WTC11 (cell line): ENCODE measurements around the gene OVCA2. TPM values are rescaled to one million over a fixed set of nuclear protein-coding genes. Genes with fewer than 3 reads are reported as not detected.

Experiments
- ATAC-seq: fragments of 200-7000 bp; cut with Tn5 transposase; 2 replicates; pipeline ENCODE4 v1.10.0; 2021; ENCODE audit warnings: mild to moderate bottlenecking, moderate library complexity
- CTCF ChIA-PET: fragments of 300-600 bp; sonication (Branson Sonifier 250); formaldehyde crosslinking; loops from one replicate; lab custom pipeline; 2021; ENCODE audit warnings: antibody characterized with exemption; lab: Charles Lee
- POLR2A ChIA-PET: fragments of 350-600 bp; sonication (Branson Sonifier 250); formaldehyde crosslinking; loops from one replicate; lab custom pipeline; 2021; ENCODE audit warnings: antibody characterized with exemption; lab: Charles Lee
- DNase-seq: peaks from one replicate; pipeline ENCODE4 v3.0.0; 2021; ENCODE audit warnings: low spot score
- H3K27ac Mint-ChIP-seq: 2 replicates; pipeline ENCODE4 v1.8.0; 2021; ENCODE audit warnings: mixed read lengths
- H3K27me3 Mint-ChIP-seq: 2 replicates; pipeline ENCODE4 v1.8.0; 2021; ENCODE audit warnings: low read depth, mild to moderate bottlenecking, moderate library complexity, mixed read lengths
- H3K36me3 Mint-ChIP-seq: 2 replicates; pipeline ENCODE4 v1.8.0; 2021; ENCODE audit warnings: mixed read lengths
- H3K4me1 Mint-ChIP-seq: 2 replicates; pipeline ENCODE4 v1.8.0; 2022; ENCODE audit warnings: mixed read lengths
- H3K4me3 Mint-ChIP-seq: 2 replicates; pipeline ENCODE4 v1.8.0; 2021; ENCODE audit warnings: mild to moderate bottlenecking, moderate library complexity, mixed read lengths
- H3K9me3 Mint-ChIP-seq: 2 replicates; pipeline ENCODE4 v1.8.0; 2021; ENCODE audit warnings: mixed read lengths
- CBFB ChIP-seq: sonication (generic); formaldehyde crosslinking; IDR thresholded peaks from 2 replicates; pipeline ENCODE4 v1.8.1; 2022; ENCODE audit warnings: mild to moderate bottlenecking, low read depth, missing genetic modification reagents
- E2F4 ChIP-seq: sonication (generic); formaldehyde crosslinking; IDR thresholded peaks from 2 replicates; pipeline ENCODE4 v1.8.1; 2022; ENCODE audit warnings: low read depth, mild to moderate bottlenecking, moderate library complexity, missing genetic modification reagents, borderline replicate concordance
- E2F5 ChIP-seq: sonication (generic); formaldehyde crosslinking; IDR thresholded peaks from 2 replicates; pipeline ENCODE4 v1.8.1; 2022; ENCODE audit warnings: mild to moderate bottlenecking, moderate library complexity, missing genetic modification reagents
- ERG ChIP-seq: fragments of 250-450 bp; sonication (Bioruptor Pico); IDR thresholded peaks from 2 replicates; pipeline ENCODE4 v1.8.0; 2021; ENCODE audit warnings: mild to moderate bottlenecking
- ETV6 ChIP-seq: sonication (generic); formaldehyde crosslinking; IDR thresholded peaks from 2 replicates; pipeline ENCODE4 v1.8.1; 2022; ENCODE audit warnings: mild to moderate bottlenecking, missing genetic modification reagents
- FOXP4 ChIP-seq: sonication (generic); formaldehyde crosslinking; IDR thresholded peaks from 2 replicates; pipeline ENCODE4 v1.8.0; 2022; ENCODE audit warnings: mild to moderate bottlenecking, missing genetic modification reagents
- GABPB1 ChIP-seq: sonication (generic); formaldehyde crosslinking; IDR thresholded peaks from 2 replicates; pipeline ENCODE4 v1.8.1; 2023; ENCODE audit warnings: mild to moderate bottlenecking, missing genetic modification reagents
- HMGXB4 ChIP-seq: sonication (generic); formaldehyde crosslinking; IDR thresholded peaks from 2 replicates; pipeline ENCODE4 v1.8.1; 2023; ENCODE audit warnings: mild to moderate bottlenecking, moderate library complexity, missing genetic modification reagents
- IRF1 ChIP-seq: sonication (generic); formaldehyde crosslinking; IDR thresholded peaks from 2 replicates; pipeline ENCODE4 v1.8.0; 2023; ENCODE audit warnings: missing genetic modification reagents
- JUN ChIP-seq: sonication (generic); formaldehyde crosslinking; IDR thresholded peaks from 2 replicates; pipeline ENCODE4 v1.8.0; 2023; ENCODE audit warnings: mild to moderate bottlenecking, missing genetic modification reagents
- KAT7 ChIP-seq: sonication (generic); formaldehyde crosslinking; IDR thresholded peaks from 2 replicates; pipeline ENCODE4 v1.8.1; 2023; ENCODE audit warnings: missing genetic modification reagents, mild to moderate bottlenecking, borderline replicate concordance
- MAX ChIP-seq: sonication (generic); formaldehyde crosslinking; IDR thresholded peaks from 2 replicates; pipeline ENCODE4 v1.8.0; 2022; ENCODE audit warnings: mild to moderate bottlenecking, missing genetic modification reagents
- MYBL2 ChIP-seq: sonication (generic); formaldehyde crosslinking; IDR thresholded peaks from 2 replicates; pipeline ENCODE4 v1.8.1; 2023; ENCODE audit warnings: mild to moderate bottlenecking, moderate library complexity, missing genetic modification reagents
- SMAD3 ChIP-seq: sonication (generic); formaldehyde crosslinking; IDR thresholded peaks from 2 replicates; pipeline ENCODE4 v1.8.0; 2022; ENCODE audit warnings: missing genetic modification reagents, mild to moderate bottlenecking, borderline replicate concordance
- SOX15 ChIP-seq: fragments of 250-450 bp; sonication (Bioruptor Pico); IDR thresholded peaks from 2 replicates; pipeline ENCODE4 v1.9.0; 2021; ENCODE audit warnings: mild to moderate bottlenecking
- TEAD1 ChIP-seq: sonication (generic); formaldehyde crosslinking; IDR thresholded peaks from 2 replicates; pipeline ENCODE4 v1.8.0; 2022; ENCODE audit warnings: mild to moderate bottlenecking, missing genetic modification reagents
- TEAD4 ChIP-seq: sonication (generic); formaldehyde crosslinking; IDR thresholded peaks from 2 replicates; pipeline ENCODE4 v1.8.0; 2022; ENCODE audit warnings: mild to moderate bottlenecking, missing genetic modification reagents
- USF2 ChIP-seq: sonication (generic); formaldehyde crosslinking; IDR thresholded peaks from 2 replicates; pipeline ENCODE4 v1.8.1; 2023; ENCODE audit warnings: mild to moderate bottlenecking, missing genetic modification reagents, moderate library complexity
- ZBTB21 ChIP-seq: sonication (generic); formaldehyde crosslinking; IDR thresholded peaks from 2 replicates; pipeline ENCODE4 v1.8.1; 2023; ENCODE audit warnings: mild to moderate bottlenecking, missing genetic modification reagents, borderline replicate concordance
- ZBTB43 ChIP-seq: sonication (generic); formaldehyde crosslinking; IDR thresholded peaks from 2 replicates; pipeline ENCODE4 v1.8.1; 2023; ENCODE audit warnings: mild to moderate bottlenecking, missing genetic modification reagents
- ZNF671 ChIP-seq: fragments of 250-450 bp; sonication (Bioruptor Pico); IDR thresholded peaks from 2 replicates; pipeline ENCODE4 v1.8.0; 2021; ENCODE audit warnings: mild to moderate bottlenecking
- ZSCAN18 ChIP-seq: fragments of 250-450 bp; sonication (Bioruptor Pico); IDR thresholded peaks from 2 replicates; pipeline ENCODE4 v2.1.2; 2022; ENCODE audit warnings: mild to moderate bottlenecking, moderate library complexity
- total RNA-seq: library from RNA; stranded (reverse); gene quantifications from 3 replicates; pipeline ENCODE4 v1.2.3, GENCODE V29; 2021

The OVCA2 gene
- total RNA-seq, 1 experiment from 2014 or later = 23.5 TPM

- TF ChIP-seq ZNF671 (CRISPR knock-in tag) (no peak), SOX15 (CRISPR knock-in tag) (no peak), SMAD3 (CRISPR knock-in tag) (no peak), E2F5 (CRISPR knock-in tag) (no peak)
- TF ChIP-seq, all 79 proteins: peak for 0
Observed at GRCh38 chr17:2028737-2029136, 13.1 kb upstream of the OVCA2 start (continued).

- Mint-ChIP-seq H3K4me1 (peaks cover 7% of the 10 kb centered on the region), H3K4me3 (peak within 1 kb of the TSS; percentile 97), H3K27me3 (peaks cover 47% of the 10 kb centered on the region), H3K9me3 (no peaks in the 10 kb centered on the region), H3K36me3 (peaks cover 3% of the 10 kb centered on the region; the same call in 1 of the 2 replicates), H3K27ac (peak within 1 kb of the TSS; percentile 57)
- CTCF ChIA-PET = interaction anchor here (0.7 to 1.0 kb wide), 4 partner anchors 25 to 148 kb away, joined by 3 to 5 read pairs (median 3); partner anchors contain the start of gene HIC1
- POLR2A ChIA-PET = no interaction called here
- peak; percentile 95 for DNase-seq
- ATAC-seq = peak; percentile 88
- peak; percentile 92; the same call in 1 of the 2 replicates for TF ChIP-seq MYBL2 (CRISPR knock-in tag)
- TF ChIP-seq GABPB1 (CRISPR knock-in tag) = peak; percentile 54; the same call in 1 of the 2 replicates
- peak; percentile 30; the same call in 1 of the 2 replicates for TF ChIP-seq JUN
- peak; percentile 80; the same call in 1 of the 2 replicates for TF ChIP-seq ETV6
- TF ChIP-seq ZBTB43 (CRISPR knock-in tag) = peak; percentile 70; the same call in 1 of the 2 replicates
- peak; percentile 79; the same call in 1 of the 2 replicates for TF ChIP-seq ZBTB21 (CRISPR knock-in tag)
- peak; percentile 73 for TF ChIP-seq HMGXB4 (CRISPR knock-in tag)
- TF ChIP-seq CBFB (CRISPR knock-in tag) = 0 out of 2 replicates have a peak, but pooled peaks have one; percentile 57
- TF ChIP-seq ZSCAN18 (CRISPR knock-in tag) = no peak
- TF ChIP-seq TEAD1 (CRISPR knock-in tag) = peak; percentile 82
- TF ChIP-seq FOXP4 = peak; percentile 87
- 0 out of 2 replicates have a peak, but pooled peaks have one; percentile 74 for TF ChIP-seq KAT7 (CRISPR knock-in tag)
- peak; percentile 64; the same call in 1 of the 2 replicates for TF ChIP-seq IRF1 (CRISPR knock-in tag)
- peak; percentile 89 for TF ChIP-seq USF2
- TF ChIP-seq ERG (CRISPR knock-in tag) = no peak
- TF ChIP-seq E2F4 (CRISPR knock-in tag) = peak; percentile 67; the same call in 1 of the 2 replicates
- TF ChIP-seq MAX (CRISPR knock-in tag) = peak; percentile 97
- peak; percentile 29; the same call in 1 of the 2 replicates for TF ChIP-seq TEAD4 (CRISPR knock-in tag)
Observed at GRCh38 chr17:2029911-2030778, 11.7 kb upstream of the OVCA2 start, which contains the start of gene DPH1. Gene DPH1, plus strand, starts transcription at chr17:2030153. Its CDS starts 17 bp downstream, at chr17:2030170.
